Prostate gland (tissue), 2 donors: ENCODE data around the gene BCR. TPM values are rescaled to one million over a fixed set of nuclear protein-coding genes. Genes with fewer than 3 reads are reported as not detected.

Experiments
- DNase-seq: peaks from one replicate; pipeline ENCODE4 v3.0.0-alpha.2; 2019; ENCODE audit warnings: low spot score
- H3K27ac ChIP-seq, 2 donors: fragments of 200-600 bp; sonication (generic); 2 replicates each; pipeline ENCODE4 v1.5.1; 2017 to 2019
- H3K27me3 ChIP-seq: fragments of 200-600 bp; sonication (generic); replicated peaks from 2 replicates; pipeline ENCODE4 v1.5.1; 2019; ENCODE audit not compliant: insufficient read depth
- H3K36me3 ChIP-seq, 2 donors: fragments of 200-600 bp; sonication (generic); 1 replicate in 1 of 2; 2 replicates in 1 of 2; pipeline versions ENCODE4 v1.5.1 to v1.8.1; 2017 to 2019
- H3K4me1 ChIP-seq: fragments of 200-600 bp; sonication (generic); replicated peaks from 2 replicates; pipeline ENCODE4 v1.5.1; 2019
- H3K4me3 ChIP-seq, 2 donors: fragments of 200-600 bp; sonication (generic); 2 replicates each; pipeline ENCODE4 v1.5.1; 2017 to 2019
- H3K9me3 ChIP-seq: fragments of 200-600 bp; sonication (generic); 2 replicates; pipeline ENCODE4 v1.5.1; 2017
- CTCF ChIP-seq, 4 experiments: fragments of 200-600 bp in 2 of 4; fragments of 450-650 bp in 2 of 4; sonication (generic) in 2 of 4; IDR thresholded peaks; 1 replicate in 3 of 4; 2 replicates in 1 of 4; pipeline ENCODE4 v1.5.1; 2016 to 2019; ENCODE audit warnings: antibody characterized with exemption in 4 of 4, mild to moderate bottlenecking in 2 of 4, moderate library complexity in 2 of 4
- POLR2A ChIP-seq: fragments of 450-650 bp; IDR thresholded peaks from one replicate; pipeline ENCODE4 v1.6.1; 2016; ENCODE audit warnings: antibody characterized with exemption, mild to moderate bottlenecking
- POLR2AphosphoS5 ChIP-seq: sonication (generic); formaldehyde crosslinking; IDR thresholded peaks from one replicate; pipeline ENCODE4 v1.6.1; 2017; ENCODE audit warnings: antibody characterized with exemption
- WGBS: methylation state at CpG from one replicate; pipeline ENCODE4 v1.1.5; 2018; 5-methylcytosine and 5-hydroxymethylcytosine counted together
- intact Hi-C: fragments of 100-400 bp; cut with DNase I; formaldehyde crosslinking; loops from one replicate; pipeline ENCODE4 v1.14.2; 2022
- total RNA-seq, 2 donors: library from RNA; depleted of rRNA; stranded (reverse); fragments of >200 nt; gene quantifications; one replicate each; pipeline ENCODE4 v1.1.0, GENCODE V29; 2016

BCR gene
- total RNA-seq, 2 donors from 2014 or later: 32.7 to 88.8 TPM

GRCh38 chr22:23282516-23282915 lies 102.2 kb downstream of the BCR start:
- no peak overlapping the region for H3K4me3 ChIP-seq
- 73% methylated on average over 10 of the region's 10 CpGs for WGBS
- H3K4me1 ChIP-seq: peaks cover 15% of the 10 kb centered on the region
- intact Hi-C loops: no loop called here
- DNase-seq: no peak
- no peaks in the 10 kb centered on the region for H3K27me3 ChIP-seq
- TF ChIP-seq CTCF (IDR thresholded peaks at IDR 0.05) (no peak), POLR2AphosphoS5 (no peak), POLR2A (no peak)
- H3K27ac ChIP-seq: peak overlapping the region; percentile 78 to 81
- no peaks in the 10 kb centered on the region for H3K9me3 ChIP-seq
- no peaks in the 10 kb centered on the region for H3K36me3 ChIP-seq

GRCh38 chr22:23282986-23283385 lies 102.7 kb downstream of the BCR start:
- no peak overlapping the region for H3K4me3 ChIP-seq
- no peaks in the 10 kb centered on the region for H3K9me3 ChIP-seq
- 92% methylated on average over 11 of the region's 11 CpGs for WGBS
- intact Hi-C loops: no loop called here
- DNase-seq: no peak
- peaks cover 15% of the 10 kb centered on the region for H3K4me1 ChIP-seq
- H3K36me3 ChIP-seq: peaks cover 0 to under 1% of the 10 kb centered on the region in 2 donors
- no peaks in the 10 kb centered on the region for H3K27me3 ChIP-seq
- TF ChIP-seq POLR2A: no peak
- TF ChIP-seq POLR2AphosphoS5: no peak
- TF ChIP-seq CTCF (IDR thresholded peaks at IDR 0.05): no peak
- peak overlapping the region; percentile 78 to 81 for H3K27ac ChIP-seq

- Histone ChIP-seq H3K27me3 (no peaks in the 10 kb centered on the region), H3K9me3 (no peaks in the 10 kb centered on the region), H3K4me1 (peaks cover 11% of the 10 kb centered on the region), H3K27ac (peak overlapping the region; percentile 78 to 81), H3K4me3 (no peak overlapping the region), H3K36me3 (peaks cover 0 to 5% of the 10 kb centered on the region in 2 donors)
- no peak for DNase-seq
- intact Hi-C loops: no loop called here
- no peak for TF ChIP-seq POLR2A
- no peak for TF ChIP-seq POLR2AphosphoS5
- TF ChIP-seq CTCF (IDR thresholded peaks at IDR 0.05): no peak
- 81% methylated on average over 22 of the region's 22 CpGs for WGBS
These were observed 103.5 kb downstream of the BCR start for GRCh38 chr22:23283591-23284503.

- 91% methylated on average over 10 of the region's 10 CpGs for WGBS
- intact Hi-C loops: no loop called here
These were observed 104.3 kb downstream of the BCR start for GRCh38 chr22:23284504-23285033.

More at GRCh38 chr22:23284504-23285033, 104.3 kb downstream of the BCR start:
- Histone ChIP-seq H3K27me3 (no peaks in the 10 kb centered on the region), H3K4me1 (peaks cover 5% of the 10 kb centered on the region), H3K9me3 (no peaks in the 10 kb centered on the region), H3K27ac (peak overlapping the region in 1 of 2 donors; percentile 81), H3K36me3 (peaks cover 0 to 5% of the 10 kb centered on the region in 2 donors), H3K4me3 (no peak overlapping the region)
- no peak for DNase-seq
- TF ChIP-seq POLR2AphosphoS5: no peak
- TF ChIP-seq POLR2A: no peak
- no peak for TF ChIP-seq CTCF (IDR thresholded peaks at IDR 0.05)
